OCI-M1 (cell line): ENCODE data around the gene GNA12.
A peak's percentile ranks its signal among the peaks of the same experiment; 100 is the strongest.
"Not testable (repeated sequence)": the region's sequence is repeated elsewhere in the genome, so short reads cannot be mapped to it uniquely, and the experiment has no call there.

ENCODE experiments used
- DNase-seq: peaks from one replicate; lab custom pipeline; 2025; lab: John Stamatoyannopoulos, UW

The GNA12 gene

DNA sequence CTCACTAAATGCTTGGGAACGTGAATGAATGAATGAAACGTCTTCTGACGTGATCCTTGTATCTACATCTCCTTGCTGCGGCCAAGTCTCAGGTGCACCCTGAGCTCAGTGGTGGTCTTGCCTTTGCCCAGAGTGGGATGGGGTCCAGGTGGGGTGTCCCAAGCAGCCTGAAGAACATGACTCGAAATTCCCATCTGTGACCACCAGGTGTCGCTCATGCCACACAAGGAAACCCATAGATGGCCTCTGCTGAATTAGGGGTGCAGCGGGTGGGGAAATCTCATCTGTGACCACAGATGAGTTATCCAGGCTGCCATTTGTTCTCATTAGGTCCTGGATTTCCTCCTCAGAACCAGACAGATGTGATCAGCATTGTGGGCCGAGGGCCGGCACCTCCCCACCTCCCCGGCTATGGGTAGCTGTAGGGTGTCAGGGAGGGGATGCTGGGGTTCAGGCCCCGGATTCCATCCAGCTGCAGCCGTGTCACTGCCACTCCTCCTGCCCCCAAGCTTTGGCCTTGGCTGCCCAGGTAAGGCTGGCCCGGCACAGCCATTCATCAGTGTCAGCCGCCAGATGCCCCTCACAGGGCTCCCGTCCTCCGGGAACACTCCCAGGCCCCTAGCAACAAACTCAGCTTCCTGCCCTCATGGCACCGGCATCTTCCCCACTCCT lies 21.0 kb upstream of the GNA12 start:
- peak; percentile 57 for DNase-seq

DNA sequence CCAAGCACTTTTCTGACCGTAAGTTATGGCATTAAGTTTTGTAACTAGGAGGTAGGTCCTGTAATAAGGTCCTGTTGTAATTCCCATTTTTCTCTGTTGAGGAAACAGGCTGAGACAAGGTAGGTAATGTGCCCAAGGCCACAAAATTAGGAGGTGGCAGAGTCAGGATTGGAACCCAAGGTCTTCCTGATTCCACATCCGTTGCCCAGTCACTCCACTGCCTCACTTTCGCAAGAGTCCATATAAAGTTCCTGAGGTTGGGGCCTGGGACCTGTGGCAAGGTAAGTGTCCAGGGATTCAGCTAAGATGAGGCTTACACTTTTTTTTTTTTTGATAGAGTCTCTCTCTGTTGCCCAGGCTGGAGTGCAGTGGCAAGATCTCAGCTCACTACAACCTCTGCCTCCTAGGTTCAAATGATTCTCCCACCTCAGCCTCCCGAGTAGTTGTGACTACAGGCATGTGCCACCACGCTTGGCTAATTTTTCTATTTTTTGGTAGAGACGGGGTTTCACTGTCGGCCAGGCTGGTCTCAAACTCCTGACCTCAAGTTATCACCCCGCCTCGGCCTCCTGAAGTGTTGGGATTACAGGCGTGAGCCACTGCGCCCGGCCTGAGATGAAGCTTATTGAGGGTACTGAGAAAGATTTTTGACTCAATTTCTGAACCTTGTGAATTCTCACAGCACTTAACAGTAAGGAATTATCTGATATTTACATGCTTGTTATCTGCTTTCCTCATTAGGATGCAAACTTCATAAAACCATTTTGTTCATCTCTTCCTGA lies 20.3 kb upstream of the GNA12 start:
- DNase-seq, result no peak

DNA sequence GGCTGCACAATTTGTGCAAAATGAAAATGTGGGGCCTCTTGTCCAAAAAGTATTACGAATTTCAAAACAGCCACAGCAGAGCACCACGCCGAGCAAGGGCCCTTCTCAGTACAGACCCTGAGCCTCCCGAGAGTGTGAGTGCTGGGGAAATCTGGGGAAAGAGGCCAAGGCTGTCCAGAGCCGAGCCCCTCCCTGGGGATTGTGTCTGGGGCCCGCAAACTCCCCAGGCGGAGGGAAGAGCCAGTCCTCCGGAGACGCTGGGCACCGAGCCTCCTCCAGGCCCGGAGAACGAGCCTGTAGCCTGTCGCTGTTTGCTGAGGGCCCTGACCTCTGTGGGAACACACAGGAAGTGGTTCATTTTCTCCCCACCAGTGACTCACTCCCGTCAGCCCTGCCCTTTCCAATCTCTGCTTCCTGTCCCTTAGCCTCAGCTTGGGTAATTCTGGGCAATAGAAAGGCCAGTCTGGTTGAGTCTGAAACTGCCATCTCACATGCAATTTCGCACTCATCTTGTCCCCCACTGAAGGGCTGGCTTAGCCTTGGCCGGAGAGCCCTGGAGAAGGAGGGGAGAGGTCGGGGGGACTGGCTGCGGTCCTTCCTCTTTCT lies 19.5 kb upstream of the GNA12 start:
- DNase-seq, result peak; percentile 79

GRCh38 chr7:2862831-2863361 lies 18.8 kb upstream of the GNA12 start:
- DNase-seq, result no peak

DNA sequence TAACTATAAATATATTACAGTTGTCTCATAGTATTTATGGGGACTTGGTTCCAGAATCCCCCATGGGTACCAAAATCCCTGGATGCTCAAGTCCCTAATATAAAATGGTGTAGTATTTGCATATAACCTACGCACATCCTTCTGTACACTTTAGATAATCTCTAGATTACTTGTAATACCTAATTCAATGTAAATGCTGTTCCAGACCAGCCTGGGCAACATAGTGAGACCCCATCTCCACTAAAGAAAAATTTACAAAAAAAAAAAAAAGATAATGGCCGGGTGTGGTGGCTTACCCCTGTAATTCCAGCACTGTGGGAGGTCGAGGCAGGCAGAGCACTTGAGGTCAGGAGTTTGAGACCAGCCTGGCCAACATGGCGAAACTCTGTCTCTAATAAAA lies 17.4 kb upstream of the GNA12 start:
- no peak for DNase-seq

- DNase-seq, result no peak
Observed at GRCh38 chr7:2860627-2861133, 16.6 kb upstream of the GNA12 start.

DNA sequence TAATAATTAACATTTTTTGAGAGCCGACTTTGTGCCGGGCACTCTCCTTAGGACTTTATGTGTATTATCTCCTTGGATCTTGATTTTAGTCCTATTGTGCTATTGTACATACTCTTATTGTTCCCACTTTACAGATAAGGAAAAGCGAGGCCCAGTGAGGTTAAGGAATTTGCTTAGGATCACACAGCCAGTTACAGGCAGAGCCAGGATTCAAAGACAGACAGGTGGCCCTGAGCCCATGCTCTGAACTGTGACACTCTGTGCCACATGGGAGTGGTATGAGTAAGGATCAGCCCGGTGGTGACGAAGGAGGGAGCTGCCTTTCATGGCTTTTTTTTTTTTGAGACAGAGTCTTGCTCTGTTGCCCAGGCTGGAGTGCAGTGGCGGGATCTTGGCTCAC lies 15.8 kb upstream of the GNA12 start:
- no peak for DNase-seq

- no peak for DNase-seq
Observed at GRCh38 chr7:2858621-2859020, 14.5 kb upstream of the GNA12 start.

GRCh38 chr7:2856388-2857169 lies 12.5 kb upstream of the GNA12 start:
- no peak for DNase-seq

DNA sequence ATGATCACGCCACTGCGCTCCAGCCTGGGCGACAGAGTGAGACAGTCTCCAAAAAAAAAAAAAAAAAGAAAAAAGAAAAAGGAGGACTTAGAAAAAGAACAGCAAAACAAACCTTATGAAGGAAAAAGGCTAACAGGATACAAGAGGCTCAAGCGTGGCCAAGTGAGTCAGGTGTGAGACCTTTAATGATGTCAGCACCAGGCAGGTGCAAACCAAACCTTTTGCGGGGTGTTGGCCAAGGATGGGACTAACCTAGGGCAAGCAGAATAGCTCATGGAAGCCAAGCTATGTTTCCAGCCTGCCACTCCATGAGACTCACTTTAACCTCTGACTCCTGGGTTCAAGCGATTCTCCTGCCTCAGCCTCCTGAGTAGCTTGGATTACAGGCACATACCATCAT lies 11.3 kb upstream of the GNA12 start:
- no peak for DNase-seq

DNA sequence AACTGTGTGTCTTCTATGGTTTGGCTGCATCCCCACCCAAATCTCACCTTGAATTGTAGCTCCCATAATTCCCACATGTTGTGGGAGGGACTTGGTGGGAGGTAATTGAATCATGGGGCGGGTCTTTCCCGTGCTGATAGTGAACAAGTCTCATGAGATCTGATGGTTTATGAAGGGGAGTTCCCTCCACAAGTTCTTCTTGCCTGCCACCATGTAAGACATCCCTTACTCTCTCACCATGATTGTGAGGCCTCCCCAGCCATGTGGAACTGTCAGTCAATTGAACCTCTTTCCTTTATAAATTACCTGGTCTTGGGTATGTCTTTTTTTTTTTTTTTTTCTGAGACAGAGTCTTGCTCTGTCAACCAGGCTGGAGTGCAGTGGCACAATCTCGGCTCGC lies 9.4 kb upstream of the GNA12 start:
- DNase-seq, result not testable (repeated sequence)

- DNase-seq, result no peak
Observed at GRCh38 chr7:2853147-2853546, 9.0 kb upstream of the GNA12 start.

- DNase-seq, result peak; percentile 19
Observed at GRCh38 chr7:2851497-2851896, 7.4 kb upstream of the GNA12 start.

DNA sequence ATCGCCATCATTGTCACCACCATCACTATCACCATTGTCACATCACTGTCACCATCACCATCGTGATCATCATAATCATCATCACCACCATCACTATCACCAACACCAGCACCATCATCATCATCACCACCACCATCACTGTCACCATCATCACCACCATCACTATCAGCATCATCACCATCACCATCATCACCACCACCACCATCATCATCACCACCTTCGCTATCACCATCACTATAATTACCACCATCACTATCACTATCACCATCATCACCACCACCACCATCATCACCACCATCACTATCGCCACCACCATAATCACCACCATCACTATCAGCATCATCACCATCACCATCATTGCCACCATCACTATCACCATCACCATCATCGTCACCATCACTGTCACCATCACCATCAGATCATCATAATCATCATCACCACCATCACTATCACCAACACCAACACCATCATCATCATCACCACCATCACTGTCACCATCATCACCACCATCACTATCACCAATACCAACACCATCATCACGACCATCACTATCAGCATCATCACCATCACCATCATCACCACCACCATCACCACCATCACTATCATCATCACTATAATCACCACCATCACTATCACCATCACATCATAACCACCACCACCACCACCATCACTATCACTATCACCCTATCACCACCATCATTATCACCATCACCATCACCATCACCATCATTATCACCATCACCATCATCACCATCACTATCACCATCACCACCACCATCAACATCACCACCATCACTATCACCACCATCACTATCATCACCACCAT lies 6.0 kb upstream of the GNA12 start:
- no peak for DNase-seq

- DNase-seq, result no peak
Observed at GRCh38 chr7:2845034-2845592, 1.0 kb upstream of the GNA12 start.

- peak; percentile 20 for DNase-seq
Observed at GRCh38 chr7:2843711-2844152, 376 bp downstream of the GNA12 start.

GRCh38 chr7:2843191-2843685 lies 870 bp downstream of the GNA12 start:
- DNase-seq, result no peak

DNA sequence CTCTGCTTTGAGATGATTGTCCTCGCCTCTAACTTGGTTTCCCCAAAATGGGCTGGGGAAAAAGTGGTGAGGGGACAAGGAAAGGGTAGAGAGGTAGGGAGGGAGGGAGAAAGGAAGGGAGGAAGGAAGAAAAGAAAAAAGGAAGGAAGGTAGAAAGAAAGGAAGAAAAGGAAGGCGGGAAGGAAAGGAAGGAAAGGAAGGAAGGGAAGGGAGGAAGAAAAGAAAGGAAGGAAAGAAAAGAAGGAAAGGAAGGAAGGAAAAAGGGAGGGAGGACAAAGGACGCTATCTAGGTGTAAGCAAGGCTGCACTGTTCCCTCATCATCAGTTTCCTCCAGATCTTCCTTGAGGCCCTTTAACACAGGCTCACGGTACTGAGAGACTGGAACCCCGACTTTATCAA lies 2.2 kb downstream of the GNA12 start:
- DNase-seq, result no peak

DNA sequence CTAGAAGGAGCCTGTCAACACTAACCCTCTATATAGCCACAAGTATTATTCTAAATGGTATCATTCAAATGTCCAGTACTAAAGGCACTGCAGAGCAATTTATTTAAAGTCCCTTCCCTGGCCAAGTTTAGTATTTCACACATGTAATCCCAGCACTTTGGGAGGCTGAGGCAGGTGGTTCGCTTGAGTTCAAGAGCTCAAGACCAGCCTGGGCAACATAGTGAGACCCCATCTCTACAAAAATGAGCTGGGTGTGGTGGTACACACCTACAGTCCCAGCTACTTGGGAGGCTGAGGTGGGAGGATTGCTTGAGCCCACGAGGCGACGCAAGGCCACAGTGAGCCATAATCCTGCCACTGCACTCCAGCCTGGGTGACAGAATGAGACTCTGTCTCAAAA lies 3.6 kb downstream of the GNA12 start:
- DNase-seq, result no peak

DNA sequence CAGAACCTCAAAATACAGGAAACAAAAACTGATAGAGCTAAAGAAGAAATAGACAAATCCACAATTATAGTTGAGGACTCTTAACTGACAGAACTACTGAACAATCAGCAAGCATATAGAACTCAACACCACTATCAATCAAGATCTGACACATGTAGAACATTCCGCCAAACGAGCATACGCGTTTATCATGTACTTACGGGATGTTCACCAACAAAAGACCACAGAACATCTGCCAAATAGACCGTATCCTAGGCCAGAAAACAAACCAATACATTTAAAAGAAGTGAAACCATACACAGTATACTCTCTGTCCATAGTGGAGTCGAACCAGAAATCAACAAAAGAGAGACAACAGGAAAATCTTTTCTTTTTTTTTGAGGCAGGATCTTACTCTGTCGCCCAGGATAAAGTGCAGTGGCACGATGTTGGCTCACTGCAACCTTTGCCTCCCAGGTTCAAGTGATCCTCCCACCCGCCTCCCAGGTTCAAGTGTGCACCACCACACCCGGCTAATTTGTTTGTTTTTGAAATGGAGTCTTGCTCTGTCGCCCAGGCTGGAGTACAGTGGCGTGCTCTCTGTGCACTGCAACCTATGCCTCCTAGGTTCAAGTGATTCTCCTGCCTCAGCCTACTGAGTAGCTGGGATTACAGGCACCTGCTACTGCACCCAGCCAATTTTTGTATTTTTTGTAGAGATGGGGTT lies 5.1 kb downstream of the GNA12 start:
- peak; percentile 5 for DNase-seq
